ENCODE measurements around the gene BMP2K.

The BMP2K gene

GRCh38 chr4:78767350-78767749 is 8.8 kb upstream of the BMP2K start:
- TF ChIP-seq, protein P1, sequence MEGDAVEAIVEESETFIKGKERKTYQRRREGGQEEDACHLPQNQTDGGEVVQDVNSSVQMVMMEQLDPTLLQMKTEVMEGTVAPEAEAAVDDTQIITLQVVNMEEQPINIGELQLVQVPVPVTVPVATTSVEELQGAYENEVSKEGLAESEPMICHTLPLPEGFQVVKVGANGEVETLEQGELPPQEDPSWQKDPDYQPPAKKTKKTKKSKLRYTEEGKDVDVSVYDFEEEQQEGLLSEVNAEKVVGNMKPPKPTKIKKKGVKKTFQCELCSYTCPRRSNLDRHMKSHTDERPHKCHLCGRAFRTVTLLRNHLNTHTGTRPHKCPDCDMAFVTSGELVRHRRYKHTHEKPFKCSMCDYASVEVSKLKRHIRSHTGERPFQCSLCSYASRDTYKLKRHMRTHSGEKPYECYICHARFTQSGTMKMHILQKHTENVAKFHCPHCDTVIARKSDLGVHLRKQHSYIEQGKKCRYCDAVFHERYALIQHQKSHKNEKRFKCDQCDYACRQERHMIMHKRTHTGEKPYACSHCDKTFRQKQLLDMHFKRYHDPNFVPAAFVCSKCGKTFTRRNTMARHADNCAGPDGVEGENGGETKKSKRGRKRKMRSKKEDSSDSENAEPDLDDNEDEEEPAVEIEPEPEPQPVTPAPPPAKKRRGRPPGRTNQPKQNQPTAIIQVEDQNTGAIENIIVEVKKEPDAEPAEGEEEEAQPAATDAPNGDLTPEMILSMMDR (IDR thresholded peaks at IDR 0.05; ENCODE audit: low read depth, low read length) = no peak
- no peak for DNase-seq (ENCODE audit: low read depth in 2 of 2)
- H3K4me3 ChIP-seq (replicated peaks in 1 of 2; ENCODE audit: low read depth in 2 of 2, low read length in 2 of 2) = no peak overlapping the region

- H3K4me3 ChIP-seq (replicated peaks in 1 of 2; ENCODE audit: low read depth in 2 of 2, low read length in 2 of 2) = no peak overlapping the region
- peak in 1 of 2 donors; percentile 63 for DNase-seq (ENCODE audit: low read depth in 2 of 2)
- TF ChIP-seq, protein P1 (IDR thresholded peaks at IDR 0.05; ENCODE audit: low read depth, low read length) = no peak
Measured at GRCh38 chr4:78768452-78769180, 7.5 kb upstream of the BMP2K start.

GRCh38 chr4:78770091-78770642 is 6.0 kb upstream of the BMP2K start:
- TF ChIP-seq, protein P1 (IDR thresholded peaks at IDR 0.05; ENCODE audit: low read depth, low read length) = no peak
- DNase-seq (ENCODE audit: low read depth in 2 of 2) = no peak

GRCh38 chr4:78772526-78773091 is 3.5 kb upstream of the BMP2K start:
- no peak overlapping the region for H3K4me3 ChIP-seq (replicated peaks in 1 of 2; ENCODE audit: low read depth in 2 of 2, low read length in 2 of 2)
- TF ChIP-seq, protein P1 (IDR thresholded peaks at IDR 0.05; ENCODE audit: low read depth, low read length) = no peak
- DNase-seq (ENCODE audit: low read depth in 2 of 2) = no peak

More at GRCh38 chr4:78770091-78770642, 6.0 kb upstream of the BMP2K start:
- no peak overlapping the region for H3K4me3 ChIP-seq (replicated peaks in 1 of 2; ENCODE audit: low read depth in 2 of 2, low read length in 2 of 2)

DNA sequence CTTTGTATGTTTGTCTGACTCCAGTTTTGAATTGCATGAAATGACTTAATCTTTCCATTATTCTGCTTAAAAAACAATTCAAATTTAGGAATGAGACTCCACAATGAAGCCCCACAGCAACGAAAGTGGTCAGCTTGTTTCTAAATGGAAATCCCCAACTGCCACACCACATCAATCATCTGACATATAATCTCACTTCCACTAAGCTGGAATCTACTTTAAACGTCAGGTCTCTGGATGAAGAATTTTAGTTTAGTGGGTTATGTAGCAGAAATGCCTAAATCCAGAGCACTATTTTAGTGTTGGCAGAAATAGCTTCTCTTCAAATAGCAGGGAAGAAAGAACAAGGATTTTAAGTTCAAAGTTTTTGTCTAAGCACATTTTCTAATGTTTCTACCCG is 1.7 kb upstream of the BMP2K start:
- TF ChIP-seq, protein P1 (IDR thresholded peaks at IDR 0.05; ENCODE audit: low read depth, low read length) = no peak
- no peak for DNase-seq (ENCODE audit: low read depth in 2 of 2)
- no peak overlapping the region for H3K4me3 ChIP-seq (replicated peaks in 1 of 2; ENCODE audit: low read depth in 2 of 2, low read length in 2 of 2)

GRCh38 chr4:78775303-78776078 is 659 bp upstream of the BMP2K start:
- DNase-seq (ENCODE audit: low read depth in 2 of 2) = peak; percentile 79 to 90
- TF ChIP-seq, protein P1 (IDR thresholded peaks at IDR 0.05; ENCODE audit: low read depth, low read length) = no peak
- H3K4me3 ChIP-seq (replicated peaks in 1 of 2; ENCODE audit: low read depth in 2 of 2, low read length in 2 of 2) = peak overlapping the region; percentile 80 to 83
